ENCODE results near the gene PARM1. TPM values are rescaled to one million over a fixed set of nuclear protein-coding genes. Genes with fewer than 3 reads are reported as not detected.
A peak's percentile ranks its signal among the peaks of the same experiment; 100 is the strongest.

Gene PARM1
- polyA plus RNA-seq, 3 donors = 43.8 to 67.3 (median 61.3) TPM

GRCh38 chr4:75046641-75047040, 113.7 kb downstream of the PARM1 start:
- DNase-seq (ENCODE audit: extremely low read depth in 1 of 11, low read depth in 9 of 11, low spot score in 4 of 11) = no peak

- DNase-seq (ENCODE audit: extremely low read depth in 1 of 11, low read depth in 9 of 11, low spot score in 4 of 11) = no peak
These were observed 115.4 kb downstream of the PARM1 start for GRCh38 chr4:75048208-75048879.

GRCh38 chr4:75051431-75051830, 118.5 kb downstream of the PARM1 start:
- no peak for DNase-seq (ENCODE audit: extremely low read depth in 1 of 11, low read depth in 9 of 11, low spot score in 4 of 11)

- DNase-seq (ENCODE audit: extremely low read depth in 1 of 11, low read depth in 9 of 11, low spot score in 4 of 11) = no peak
These were observed 120.4 kb downstream of the PARM1 start for GRCh38 chr4:75053352-75053751.

- DNase-seq (ENCODE audit: extremely low read depth in 1 of 11, low read depth in 9 of 11, low spot score in 4 of 11) = no peak
These were observed 121.2 kb downstream of the PARM1 start for GRCh38 chr4:75054078-75054477.

GRCh38 chr4:75056277-75056676, 123.4 kb downstream of the PARM1 start:
- DNase-seq (ENCODE audit: extremely low read depth in 1 of 11, low read depth in 9 of 11, low spot score in 4 of 11) = no peak

- DNase-seq (ENCODE audit: extremely low read depth in 1 of 11, low read depth in 9 of 11, low spot score in 4 of 11) = no peak
These were observed 124.5 kb downstream of the PARM1 start for GRCh38 chr4:75057369-75057768.

GRCh38 chr4:75058486-75058885, 125.6 kb downstream of the PARM1 start:
- DNase-seq (ENCODE audit: extremely low read depth in 1 of 11, low read depth in 9 of 11, low spot score in 4 of 11) = no peak

- DNase-seq (ENCODE audit: extremely low read depth in 1 of 11, low read depth in 9 of 11, low spot score in 4 of 11) = no peak
These were observed 130.5 kb downstream of the PARM1 start for GRCh38 chr4:75063433-75063832.

- DNase-seq (ENCODE audit: extremely low read depth in 1 of 11, low read depth in 9 of 11, low spot score in 4 of 11) = no peak
These were observed 133.0 kb downstream of the PARM1 start for GRCh38 chr4:75065909-75066308.

GRCh38 chr4:75069493-75070074, 136.7 kb downstream of the PARM1 start:
- no peak for DNase-seq (ENCODE audit: extremely low read depth in 1 of 11, low read depth in 9 of 11, low spot score in 4 of 11)

- DNase-seq (ENCODE audit: extremely low read depth in 1 of 11, low read depth in 9 of 11, low spot score in 4 of 11) = peak in 1 of 11 donors; percentile 1
These were observed 138.4 kb downstream of the PARM1 start for GRCh38 chr4:75071317-75071716.

- DNase-seq (ENCODE audit: extremely low read depth in 1 of 11, low read depth in 9 of 11, low spot score in 4 of 11) = no peak
These were observed 148.0 kb downstream of the PARM1 start for GRCh38 chr4:75080888-75081287.

- DNase-seq (ENCODE audit: extremely low read depth in 1 of 11, low read depth in 9 of 11, low spot score in 4 of 11) = no peak
These were observed 148.6 kb downstream of the PARM1 start for GRCh38 chr4:75081561-75081960.

- no peak for DNase-seq (ENCODE audit: extremely low read depth in 1 of 11, low read depth in 9 of 11, low spot score in 4 of 11)
These were observed 154.5 kb downstream of the PARM1 start for GRCh38 chr4:75087416-75087815.

GRCh38 chr4:75087865-75088264, 154.9 kb downstream of the PARM1 start:
- no peak for DNase-seq (ENCODE audit: extremely low read depth in 1 of 11, low read depth in 9 of 11, low spot score in 4 of 11)

- DNase-seq (ENCODE audit: extremely low read depth in 1 of 11, low read depth in 9 of 11, low spot score in 4 of 11) = no peak
These were observed 156.3 kb downstream of the PARM1 start for GRCh38 chr4:75089206-75089605.

GRCh38 chr4:75099321-75099720, 166.4 kb downstream of the PARM1 start:
- DNase-seq (ENCODE audit: extremely low read depth in 1 of 11, low read depth in 9 of 11, low spot score in 4 of 11) = no peak

Data from renal cortex interstitium (tissue), 11 donors.